HepG2 (cell line): ENCODE data around the gene C20orf144. TPM values are rescaled to one million over a fixed set of nuclear protein-coding genes. Genes with fewer than 3 reads are reported as not detected.

Experiments
- CENPX ChIP-seq: sonication (generic); formaldehyde crosslinking; IDR thresholded peaks from 2 replicates; pipeline ENCODE4 v1.9.0; 2021; ENCODE audit warnings: mild to moderate bottlenecking, missing genetic modification reagents, moderate library complexity
- GLI4 ChIP-seq: sonication (generic); formaldehyde crosslinking; IDR thresholded peaks from 2 replicates; pipeline ENCODE4 v1.5.1; 2020; ENCODE audit warnings: missing genetic modification reagents, mild to moderate bottlenecking, moderate library complexity, borderline replicate concordance
- MTA3 ChIP-seq: sonication (generic); formaldehyde crosslinking; IDR thresholded peaks from 2 replicates; pipeline ENCODE4 v1.4.0; 2020; ENCODE audit warnings: missing genetic modification reagents
- MXD4 ChIP-seq: IDR thresholded peaks from 2 replicates; pipeline ENCODE4 v1.6.1; 2016; ENCODE audit warnings: mild to moderate bottlenecking, missing biosample characterization, missing genetic modification reagents
- NR1H2 ChIP-seq: sonication (generic); formaldehyde crosslinking; IDR thresholded peaks from 2 replicates; pipeline ENCODE4 v1.8.1; 2022; ENCODE audit warnings: low read depth, missing genetic modification reagents, borderline replicate concordance
- POLR2AphosphoS2 ChIP-seq: IDR thresholded peaks from 2 replicates; pipeline ENCODE4 v1.6.1; 2011; ENCODE audit warnings: low read depth, low read length, improper control_type of control experiment
- POLR2AphosphoS5 ChIP-seq: IDR thresholded peaks from 2 replicates; pipeline ENCODE4 v1.6.1; 2012; ENCODE audit warnings: low read depth, low read length
- RXRA ChIP-seq: sonication (generic); formaldehyde crosslinking; IDR thresholded peaks from 2 replicates; pipeline ENCODE4 v1.5.1; 2020; ENCODE audit warnings: missing genetic modification reagents
- SCMH1 ChIP-seq: sonication (generic); formaldehyde crosslinking; IDR thresholded peaks from 2 replicates; pipeline ENCODE4 v1.9.0; 2021; ENCODE audit warnings: missing genetic modification reagents, mild to moderate bottlenecking, borderline replicate concordance
- SSRP1 ChIP-seq: IDR thresholded peaks from 2 replicates; pipeline ENCODE4 v1.6.1; 2016; ENCODE audit warnings: control low read depth
- ZBTB20 ChIP-seq: sonication (generic); formaldehyde crosslinking; IDR thresholded peaks from 2 replicates; pipeline ENCODE4 v1.8.1; 2023; ENCODE audit warnings: missing genetic modification reagents, low read depth, mild to moderate bottlenecking, borderline replicate concordance
- ZNF318 ChIP-seq: sonication (generic); formaldehyde crosslinking; IDR thresholded peaks from 2 replicates; pipeline ENCODE4 v1.4.0; 2020; ENCODE audit warnings: mild to moderate bottlenecking, missing genetic modification reagents
- ZNF747 ChIP-seq: sonication (generic); formaldehyde crosslinking; IDR thresholded peaks from 2 replicates; pipeline ENCODE4 v1.8.1; 2023; ENCODE audit warnings: missing genetic modification reagents, mild to moderate bottlenecking, borderline replicate concordance
- ZNF75D ChIP-seq: sonication (generic); formaldehyde crosslinking; IDR thresholded peaks from 2 replicates; pipeline ENCODE4 v1.8.1; 2023; ENCODE audit warnings: missing genetic modification reagents, mild to moderate bottlenecking, borderline replicate concordance
- polyA plus RNA-seq, 8 experiments: library from polyadenylated mRNA; depleted of rRNA in 3 of 8; stranded (reverse) in 7 of 8; unstranded in 1 of 8; fragments of >200 nt; fragmentation: Illumina TruSeq in 4 of 8; extraction: Trizol in 4 of 8; gene quantifications; 2 replicates each; pipeline versions ENCODE4 v1.2.1 to v1.2.3, GENCODE V29; 2011 to 2016; ENCODE audit warnings: low read depth in 4 of 8, missing spikeins in 1 of 8, mixed read lengths in 1 of 8; ENCODE audit not compliant: insufficient read depth in 1 of 8
- total RNA-seq, 5 experiments: library from RNA; depleted of rRNA; stranded (reverse); fragments of >200 nt; fragmentation: Illumina TruSeq; extraction: Trizol; gene quantifications; 2 replicates each; pipeline ENCODE4 v1.2.3, GENCODE V29; 2016; ENCODE audit warnings: low read depth in 1 of 5
- TF ChIP-seq, protein P1 (sequence below): IDR thresholded peaks from 2 replicates; pipeline ENCODE4 v1.6.1; 2012; ENCODE audit warnings: low read length, improper control_type of control experiment
- TF ChIP-seq, protein P2 (sequence below): sonication (generic); formaldehyde crosslinking; IDR thresholded peaks from 2 replicates; pipeline ENCODE4 v1.4.0; 2020; ENCODE audit warnings: missing genetic modification reagents

Gene C20orf144
- total and polyA plus RNA-seq, 2 of the 13 experiments (the other 11 are each of a cell fraction or from before 2014, with no cell fraction given): 0.09 to 0.16 TPM

GRCh38 chr20:33688938-33689424 is 26.9 kb downstream of the C20orf144 start (continued):
- TF ChIP-seq POLR2AphosphoS2 (no peak), GLI4 (CRISPR knock-in tag) (no peak), ZNF747 (peak; percentile 84), SSRP1 (CRISPR knock-in tag) (0 out of 2 replicates have a peak, but pooled peaks have one; percentile 41), ZBTB20 (CRISPR knock-in tag) (no peak), RXRA (CRISPR knock-in tag) (peak; percentile 36; the same call in 1 of the 2 replicates), ZNF318 (CRISPR knock-in tag) (no peak), ZNF75D (CRISPR knock-in tag) (no peak), POLR2AphosphoS5 (no peak), MXD4 (CRISPR knock-in tag) (no peak), NR1H2 (no peak), SCMH1 (CRISPR knock-in tag) (no peak), MTA3 (CRISPR knock-in tag) (no peak), CENPX (no peak)
- TF ChIP-seq, protein P1, sequence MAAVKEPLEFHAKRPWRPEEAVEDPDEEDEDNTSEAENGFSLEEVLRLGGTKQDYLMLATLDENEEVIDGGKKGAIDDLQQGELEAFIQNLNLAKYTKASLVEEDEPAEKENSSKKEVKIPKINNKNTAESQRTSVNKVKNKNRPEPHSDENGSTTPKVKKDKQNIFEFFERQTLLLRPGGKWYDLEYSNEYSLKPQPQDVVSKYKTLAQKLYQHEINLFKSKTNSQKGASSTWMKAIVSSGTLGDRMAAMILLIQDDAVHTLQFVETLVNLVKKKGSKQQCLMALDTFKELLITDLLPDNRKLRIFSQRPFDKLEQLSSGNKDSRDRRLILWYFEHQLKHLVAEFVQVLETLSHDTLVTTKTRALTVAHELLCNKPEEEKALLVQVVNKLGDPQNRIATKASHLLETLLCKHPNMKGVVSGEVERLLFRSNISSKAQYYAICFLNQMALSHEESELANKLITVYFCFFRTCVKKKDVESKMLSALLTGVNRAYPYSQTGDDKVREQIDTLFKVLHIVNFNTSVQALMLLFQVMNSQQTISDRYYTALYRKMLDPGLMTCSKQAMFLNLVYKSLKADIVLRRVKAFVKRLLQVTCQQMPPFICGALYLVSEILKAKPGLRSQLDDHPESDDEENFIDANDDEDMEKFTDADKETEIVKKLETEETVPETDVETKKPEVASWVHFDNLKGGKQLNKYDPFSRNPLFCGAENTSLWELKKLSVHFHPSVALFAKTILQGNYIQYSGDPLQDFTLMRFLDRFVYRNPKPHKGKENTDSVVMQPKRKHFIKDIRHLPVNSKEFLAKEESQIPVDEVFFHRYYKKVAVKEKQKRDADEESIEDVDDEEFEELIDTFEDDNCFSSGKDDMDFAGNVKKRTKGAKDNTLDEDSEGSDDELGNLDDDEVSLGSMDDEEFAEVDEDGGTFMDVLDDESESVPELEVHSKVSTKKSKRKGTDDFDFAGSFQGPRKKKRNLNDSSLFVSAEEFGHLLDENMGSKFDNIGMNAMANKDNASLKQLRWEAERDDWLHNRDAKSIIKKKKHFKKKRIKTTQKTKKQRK: no peak
- TF ChIP-seq, protein P2, sequence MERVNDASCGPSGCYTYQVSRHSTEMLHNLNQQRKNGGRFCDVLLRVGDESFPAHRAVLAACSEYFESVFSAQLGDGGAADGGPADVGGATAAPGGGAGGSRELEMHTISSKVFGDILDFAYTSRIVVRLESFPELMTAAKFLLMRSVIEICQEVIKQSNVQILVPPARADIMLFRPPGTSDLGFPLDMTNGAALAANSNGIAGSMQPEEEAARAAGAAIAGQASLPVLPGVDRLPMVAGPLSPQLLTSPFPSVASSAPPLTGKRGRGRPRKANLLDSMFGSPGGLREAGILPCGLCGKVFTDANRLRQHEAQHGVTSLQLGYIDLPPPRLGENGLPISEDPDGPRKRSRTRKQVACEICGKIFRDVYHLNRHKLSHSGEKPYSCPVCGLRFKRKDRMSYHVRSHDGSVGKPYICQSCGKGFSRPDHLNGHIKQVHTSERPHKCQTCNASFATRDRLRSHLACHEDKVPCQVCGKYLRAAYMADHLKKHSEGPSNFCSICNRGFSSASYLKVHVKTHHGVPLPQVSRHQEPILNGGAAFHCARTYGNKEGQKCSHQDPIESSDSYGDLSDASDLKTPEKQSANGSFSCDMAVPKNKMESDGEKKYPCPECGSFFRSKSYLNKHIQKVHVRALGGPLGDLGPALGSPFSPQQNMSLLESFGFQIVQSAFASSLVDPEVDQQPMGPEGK (CRISPR knock-in tag): peak; percentile 54
